HG02884 (cell line): ENCODE measurements around the gene PAX5.

Source experiments
- ATAC-seq: cut with Tn5 transposase; IDR thresholded peaks from one replicate; pipeline ENCODE4 v1.9.1; 2021; ENCODE audit warnings: mild to moderate bottlenecking, moderate library complexity; ENCODE audit not compliant: unreplicated experiment

Gene PAX5

GRCh38 chr9:36864491-36865410 is 169.3 kb downstream of the PAX5 start:
- ATAC-seq, result no peak

GRCh38 chr9:36862206-36863145 is 171.6 kb downstream of the PAX5 start:
- no peak for ATAC-seq

- ATAC-seq, result no peak
Measured at GRCh38 chr9:36861528-36862205, 172.4 kb downstream of the PAX5 start.

- no peak for ATAC-seq
Measured at GRCh38 chr9:36858805-36859375, 175.2 kb downstream of the PAX5 start.

GRCh38 chr9:36855448-36856315 is 178.4 kb downstream of the PAX5 start:
- no peak for ATAC-seq

- ATAC-seq, result no peak
Measured at GRCh38 chr9:36854751-36855150, 179.3 kb downstream of the PAX5 start.

- no peak for ATAC-seq
Measured at GRCh38 chr9:36854034-36854433, 180.0 kb downstream of the PAX5 start.

- no peak for ATAC-seq
Measured at GRCh38 chr9:36853233-36853632, 180.8 kb downstream of the PAX5 start.

- no peak for ATAC-seq
Measured at GRCh38 chr9:36849943-36850342, 184.1 kb downstream of the PAX5 start.

- ATAC-seq, result no peak
Measured at GRCh38 chr9:36848946-36849345, 185.1 kb downstream of the PAX5 start.

- ATAC-seq, result no peak
Measured at GRCh38 chr9:36847781-36848673, 186.0 kb downstream of the PAX5 start.

- ATAC-seq, result no peak
Measured at GRCh38 chr9:36846621-36847020, 187.4 kb downstream of the PAX5 start.

- no peak for ATAC-seq
Measured at GRCh38 chr9:36845844-36846243, 188.2 kb downstream of the PAX5 start.

GRCh38 chr9:36844961-36845360 is 189.1 kb downstream of the PAX5 start:
- ATAC-seq, result no peak

GRCh38 chr9:36843964-36844363 is 190.1 kb downstream of the PAX5 start:
- no peak for ATAC-seq

- ATAC-seq, result no peak
Measured at GRCh38 chr9:36842560-36843530, 191.2 kb downstream of the PAX5 start.

- no peak for ATAC-seq
Measured at GRCh38 chr9:36840898-36841536, 193.1 kb downstream of the PAX5 start.
